Cardiac septum (tissue), 1 donor: Measurements from ENCODE around the gene SORBS1. TPM values are rescaled to one million over a fixed set of nuclear protein-coding genes. Genes with fewer than 3 reads are reported as not detected.

Experiments
- DNase-seq: peaks from one replicate; pipeline ENCODE4 v3.0.0-alpha.2; 2020; ENCODE audit warnings: low spot score
- intact Hi-C: fragments of 100-400 bp; cut with DNase I; formaldehyde crosslinking; loops from one replicate; pipeline ENCODE4 v1.14.0; 2022
- total RNA-seq: library from RNA; stranded (reverse); fragmentation: NEBNext Ultra II Directional; extraction: Animal tissue kit (Norgen Biotek cat#: 25700); gene quantifications from one replicate; pipeline ENCODE4 v1.2.1, GENCODE V29; 2021
- donor health status: DM: no; HTN: no; CAD: no.

The SORBS1 gene
- total RNA-seq, 1 donor from 2014 or later: 1,045 TPM

- DNase-seq: no peak
- intact Hi-C loops: no loop called here
Observed at GRCh38 chr10:95524358-95525032, 36.7 kb downstream of the SORBS1 start.

GRCh38 chr10:95522117-95522516 is 39.1 kb downstream of the SORBS1 start:
- intact Hi-C loops: no loop called here

GRCh38 chr10:95520617-95521016 is 40.6 kb downstream of the SORBS1 start:
- intact Hi-C loops: no loop called here
- DNase-seq: no peak

More at GRCh38 chr10:95522117-95522516, 39.1 kb downstream of the SORBS1 start:
- DNase-seq: no peak

- DNase-seq: no peak
- intact Hi-C loops: no loop called here
Observed at GRCh38 chr10:95518455-95519452, 42.4 kb downstream of the SORBS1 start.

GRCh38 chr10:95517536-95518454 is 43.4 kb downstream of the SORBS1 start:
- DNase-seq: no peak
- intact Hi-C loops: no loop called here

- intact Hi-C loops: no loop called here
- no peak for DNase-seq
Observed at GRCh38 chr10:95516774-95517373, 44.3 kb downstream of the SORBS1 start.

- no peak for DNase-seq
- intact Hi-C loops: loop anchor here (2.0 kb wide), 1 partner anchor 45 kb away; no protein-coding TSS in a partner anchor
Observed at GRCh38 chr10:95513941-95514392, 47.2 kb downstream of the SORBS1 start.

- DNase-seq: no peak
- intact Hi-C loops: loop anchor here (2.0 kb wide), 1 partner anchor 46 kb away; no protein-coding TSS in a partner anchor
Observed at GRCh38 chr10:95513008-95513589, 48.1 kb downstream of the SORBS1 start.

- DNase-seq: no peak
- intact Hi-C loops: no loop called here
Observed at GRCh38 chr10:95511314-95511713, 49.9 kb downstream of the SORBS1 start.

- intact Hi-C loops: loop anchor here (2.0 kb wide), 1 partner anchor 30 kb away; no protein-coding TSS in a partner anchor
- DNase-seq: no peak
Observed at GRCh38 chr10:95509251-95509650, 51.9 kb downstream of the SORBS1 start.

- no peak for DNase-seq
- intact Hi-C loops: loop anchor here (2.0 kb wide), 1 partner anchor 30 kb away; no protein-coding TSS in a partner anchor
Observed at GRCh38 chr10:95508730-95509129, 52.4 kb downstream of the SORBS1 start.

GRCh38 chr10:95506056-95506737 is 55.0 kb downstream of the SORBS1 start:
- no peak for DNase-seq
- intact Hi-C loops: no loop called here

GRCh38 chr10:95505641-95506040 is 55.5 kb downstream of the SORBS1 start:
- intact Hi-C loops: no loop called here
- no peak for DNase-seq

GRCh38 chr10:95505084-95505610 is 56.0 kb downstream of the SORBS1 start:
- DNase-seq: no peak
- intact Hi-C loops: no loop called here

- intact Hi-C loops: no loop called here
- DNase-seq: no peak
Observed at GRCh38 chr10:95504246-95504691, 56.9 kb downstream of the SORBS1 start.

- DNase-seq: no peak
- intact Hi-C loops: no loop called here
Observed at GRCh38 chr10:95503526-95503925, 57.6 kb downstream of the SORBS1 start.

GRCh38 chr10:95503001-95503400 is 58.2 kb downstream of the SORBS1 start:
- no peak for DNase-seq
- intact Hi-C loops: no loop called here

GRCh38 chr10:95502377-95502776 is 58.8 kb downstream of the SORBS1 start:
- no peak for DNase-seq
- intact Hi-C loops: no loop called here
